Endothelial cell of umbilical vein (primary cell): ENCODE results near the gene NT5M.

Experiments
- EZH2 ChIP-seq: IDR thresholded peaks from 2 replicates; pipeline ENCODE4 v1.6.1; 2012; ENCODE audit warnings: borderline replicate concordance, low read depth, mild to moderate bottlenecking, moderate library complexity, low read length, inconsistent platforms; ENCODE audit not compliant: severe bottlenecking
- POLR2A ChIP-seq: IDR thresholded peaks from 2 replicates; pipeline ENCODE4 v1.6.1; 2012; ENCODE audit warnings: low read depth, mild to moderate bottlenecking, control low read depth, low read length
- POLR2AphosphoS5 ChIP-seq: IDR thresholded peaks from 2 replicates; pipeline ENCODE4 v1.6.1; 2012; ENCODE audit warnings: low read depth, mild to moderate bottlenecking, control low read depth, low read length, moderate library complexity; ENCODE audit not compliant: insufficient read depth
- TF ChIP-seq, protein P1 (sequence below), 2 donors: IDR thresholded peaks; 1 replicate in 1 of 2; 2 replicates in 1 of 2; pipeline ENCODE4 v1.5.1; 2011; ENCODE audit warnings: low read length in 2 of 2, mild to moderate bottlenecking in 2 of 2, moderate library complexity in 2 of 2, control low read depth in 1 of 2, inconsistent platforms in 1 of 2, low read depth in 1 of 2; ENCODE audit not compliant: insufficient read depth in 1 of 2; ENCODE audit errors: extremely low read depth in 1 of 2

DNA sequence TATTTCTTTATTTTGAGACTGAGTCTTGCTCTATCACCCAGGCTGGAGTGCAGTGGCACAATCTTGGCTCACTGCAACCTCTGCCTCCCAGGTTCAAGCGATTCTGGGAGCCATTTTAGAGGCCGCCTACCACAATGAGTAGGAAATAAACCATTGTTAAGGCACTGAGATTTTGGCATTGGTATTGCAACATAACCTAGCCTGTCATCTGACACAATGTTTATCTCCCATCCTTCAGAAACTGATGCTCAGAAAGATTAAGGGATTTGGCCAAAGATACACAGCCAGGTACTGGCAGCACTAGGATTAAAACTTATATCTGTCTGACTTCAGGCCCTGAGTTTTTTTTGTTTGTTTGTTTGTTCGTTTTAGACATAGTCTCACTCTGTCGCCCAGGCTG is 14.1 kb upstream of the NT5M start:
- TF ChIP-seq, protein P1, sequence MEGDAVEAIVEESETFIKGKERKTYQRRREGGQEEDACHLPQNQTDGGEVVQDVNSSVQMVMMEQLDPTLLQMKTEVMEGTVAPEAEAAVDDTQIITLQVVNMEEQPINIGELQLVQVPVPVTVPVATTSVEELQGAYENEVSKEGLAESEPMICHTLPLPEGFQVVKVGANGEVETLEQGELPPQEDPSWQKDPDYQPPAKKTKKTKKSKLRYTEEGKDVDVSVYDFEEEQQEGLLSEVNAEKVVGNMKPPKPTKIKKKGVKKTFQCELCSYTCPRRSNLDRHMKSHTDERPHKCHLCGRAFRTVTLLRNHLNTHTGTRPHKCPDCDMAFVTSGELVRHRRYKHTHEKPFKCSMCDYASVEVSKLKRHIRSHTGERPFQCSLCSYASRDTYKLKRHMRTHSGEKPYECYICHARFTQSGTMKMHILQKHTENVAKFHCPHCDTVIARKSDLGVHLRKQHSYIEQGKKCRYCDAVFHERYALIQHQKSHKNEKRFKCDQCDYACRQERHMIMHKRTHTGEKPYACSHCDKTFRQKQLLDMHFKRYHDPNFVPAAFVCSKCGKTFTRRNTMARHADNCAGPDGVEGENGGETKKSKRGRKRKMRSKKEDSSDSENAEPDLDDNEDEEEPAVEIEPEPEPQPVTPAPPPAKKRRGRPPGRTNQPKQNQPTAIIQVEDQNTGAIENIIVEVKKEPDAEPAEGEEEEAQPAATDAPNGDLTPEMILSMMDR (IDR thresholded peaks at IDR 0.05; ENCODE audit: extremely low read depth in 1 of 2, insufficient read depth in 1 of 2, low read depth in 1 of 2, low read length in 2 of 2) = no peak
- TF ChIP-seq POLR2AphosphoS5 = no peak
- TF ChIP-seq POLR2A = no peak
- no peak for TF ChIP-seq EZH2
